Fibroblast of lung (primary cell): Measurements from ENCODE around the gene TMEM244. TPM values are rescaled to one million over a fixed set of nuclear protein-coding genes. Genes with fewer than 3 reads are reported as not detected.
A peak's percentile ranks its signal among the peaks of the same experiment; 100 is the strongest.

Experiments
- DNase-seq, 2 donors: peaks; one replicate each; pipeline versions ENCODE4 v3.0.0 to v3.0.0-alpha.2; 2010; ENCODE audit warnings: low read depth in 2 of 2
- H2AFZ ChIP-seq: 2 replicates; pipeline ENCODE4 v1.5.1; 2012; ENCODE audit warnings: low read length, control low read depth, inconsistent platforms
- H3K27ac ChIP-seq: 2 replicates; pipeline ENCODE4 v1.5.1; 2011; ENCODE audit warnings: low read length, control low read depth; ENCODE audit not compliant: insufficient read depth
- H3K27me3 ChIP-seq: 2 replicates; pipeline ENCODE4 v1.5.1; 2011; ENCODE audit warnings: mild to moderate bottlenecking, low read length; ENCODE audit not compliant: control insufficient read depth, insufficient read depth
- H3K36me3 ChIP-seq: 2 replicates; pipeline ENCODE4 v1.5.1; 2011; ENCODE audit warnings: low read length; ENCODE audit not compliant: control insufficient read depth, insufficient read depth
- H3K4me1 ChIP-seq: 2 replicates; pipeline ENCODE4 v1.5.1; 2011; ENCODE audit warnings: low read length; ENCODE audit not compliant: control insufficient read depth, insufficient read depth; ENCODE audit errors: extremely low read depth
- H3K4me2 ChIP-seq: 2 replicates; pipeline ENCODE4 v1.5.1; 2011; ENCODE audit warnings: low read length, control low read depth; ENCODE audit not compliant: insufficient read depth; ENCODE audit errors: extremely low read depth
- H3K4me3 ChIP-seq, 4 experiments: fragments of 200-600 bp in 1 of 4; sonication (generic) in 1 of 4; replicated peaks in 1 of 4; 2 replicates each; pipeline ENCODE4 v1.5.1; 2011 to 2016; ENCODE audit warnings: low read length in 4 of 4, low read depth in 3 of 4, mild to moderate bottlenecking in 3 of 4, control low read depth in 2 of 4, inconsistent platforms in 1 of 4, mixed read lengths in 1 of 4; ENCODE audit not compliant: insufficient read depth in 1 of 4; ENCODE audit errors: control extremely low read depth in 1 of 4
- H3K79me2 ChIP-seq: 2 replicates; pipeline ENCODE4 v1.5.1; 2012; ENCODE audit warnings: mild to moderate bottlenecking, low read length, inconsistent platforms; ENCODE audit not compliant: control insufficient read depth, insufficient read depth
- H3K9ac ChIP-seq: 2 replicates; pipeline ENCODE4 v1.5.1; 2011; ENCODE audit warnings: mild to moderate bottlenecking, low read length, control low read depth; ENCODE audit not compliant: insufficient read depth
- H3K9me3 ChIP-seq: 2 replicates; pipeline ENCODE4 v1.5.1; 2012; ENCODE audit warnings: low read depth, low read length; ENCODE audit not compliant: control insufficient read depth, insufficient read depth
- H4K20me1 ChIP-seq: 2 replicates; pipeline ENCODE4 v1.5.1; 2011; ENCODE audit warnings: low read length; ENCODE audit not compliant: control insufficient read depth, insufficient read depth; ENCODE audit errors: extremely low read depth
- CTCF ChIP-seq, 2 donors: IDR thresholded peaks in 1 of 2; conservative IDR thresholded peaks in 1 of 2; 1 replicate in 1 of 2; 2 replicates in 1 of 2; pipeline ENCODE4 v1.5.1; 2011 to 2012; ENCODE audit warnings: low read length in 2 of 2, control low read depth in 1 of 2, inconsistent platforms in 1 of 2, low read depth in 1 of 2, mild to moderate bottlenecking in 1 of 2
- EZH2 ChIP-seq: IDR thresholded peaks from 2 replicates; pipeline ENCODE4 v1.5.1; 2012; ENCODE audit warnings: low read length, control low read depth, mild to moderate bottlenecking; ENCODE audit errors: missing control alignments
- polyA plus RNA-seq, 2 donors: library from polyadenylated mRNA; depleted of rRNA in 1 of 2; stranded (reverse) in 1 of 2; unstranded in 1 of 2; fragments of >200 nt; gene quantifications; 2 replicates each; pipeline ENCODE4 v1.2.1, GENCODE V29; 2011 to 2012; ENCODE audit warnings: missing spikeins in 1 of 2
- total RNA-seq: library from RNA; depleted of rRNA; stranded (reverse); fragments of >200 nt; gene quantifications from 2 replicates; pipeline ENCODE4 v1.2.1, GENCODE V29; 2014

TMEM244 gene
- total and polyA plus RNA-seq, 2 donors (not counting 1 experiment from before 2014, with no cell fraction given), result not detected

- TF ChIP-seq EZH2 (no peak), CTCF (conservative IDR thresholded peaks at IDR 0.05 in 1 of 2, IDR thresholded peaks at IDR 0.05 in 1 of 2; ENCODE audit: low read depth in 1 of 2, low read length in 2 of 2) (no peak)
- Histone ChIP-seq H3K4me1 (no peaks in the 10 kb centered on the region), H3K27ac (no peak overlapping the region), H3K9ac (no peak overlapping the region), H4K20me1 (no peaks in the 10 kb centered on the region), H3K4me2 (no peak overlapping the region), H3K79me2 (no peaks in the 10 kb centered on the region), H3K36me3 (no peaks in the 10 kb centered on the region), H3K9me3 (no peaks in the 10 kb centered on the region), H2AFZ (no peak overlapping the region), H3K4me3 (no peak overlapping the region), H3K27me3 (no peaks in the 10 kb centered on the region)
- DNase-seq, result peak; percentile 66 to 83
Observed at GRCh38 chr6:129844118-129844891, 16.8 kb downstream of the TMEM244 start.

- Histone ChIP-seq H3K4me1 (no peaks in the 10 kb centered on the region), H2AFZ (no peak overlapping the region), H3K4me2 (no peak overlapping the region), H3K9ac (no peak overlapping the region), H3K27ac (no peak overlapping the region), H3K4me3 (no peak overlapping the region), H3K36me3 (no peaks in the 10 kb centered on the region), H3K27me3 (no peaks in the 10 kb centered on the region), H3K9me3 (no peaks in the 10 kb centered on the region), H4K20me1 (no peaks in the 10 kb centered on the region), H3K79me2 (no peaks in the 10 kb centered on the region)
- TF ChIP-seq CTCF (conservative IDR thresholded peaks at IDR 0.05 in 1 of 2, IDR thresholded peaks at IDR 0.05 in 1 of 2; ENCODE audit: low read depth in 1 of 2, low read length in 2 of 2) (no peak), EZH2 (no peak)
- peak in 1 of 2 donors; percentile 27 for DNase-seq
Observed at GRCh38 chr6:129843573-129843972, 17.5 kb downstream of the TMEM244 start.

GRCh38 chr6:129842881-129843409, 18.2 kb downstream of the TMEM244 start:
- no peaks in the 10 kb centered on the region for H4K20me1 ChIP-seq
- TF ChIP-seq EZH2 (no peak), CTCF (conservative IDR thresholded peaks at IDR 0.05 in 1 of 2, IDR thresholded peaks at IDR 0.05 in 1 of 2; ENCODE audit: low read depth in 1 of 2, low read length in 2 of 2) (no peak)
- no peak overlapping the region for H2AFZ ChIP-seq
- H3K79me2 ChIP-seq, result no peaks in the 10 kb centered on the region
- no peak overlapping the region for H3K9ac ChIP-seq
- H3K4me2 ChIP-seq, result no peak overlapping the region
- no peaks in the 10 kb centered on the region for H3K27me3 ChIP-seq
- no peak overlapping the region for H3K27ac ChIP-seq
- no peaks in the 10 kb centered on the region for H3K36me3 ChIP-seq
- no peak for DNase-seq
- H3K9me3 ChIP-seq, result no peaks in the 10 kb centered on the region
- H3K4me3 ChIP-seq, result no peak overlapping the region
- no peaks in the 10 kb centered on the region for H3K4me1 ChIP-seq
